Osteoblast (primary cell): Measurements from ENCODE around the gene BICD1. TPM values are rescaled to one million over a fixed set of nuclear protein-coding genes. Genes with fewer than 3 reads are reported as not detected.

Experiments
- DNase-seq: peaks from one replicate; pipeline ENCODE4 v3.0.0; 2011; ENCODE audit warnings: low spot score, mixed read lengths; ENCODE audit not compliant: insufficient read length; ENCODE audit errors: missing footprints
- H2AFZ ChIP-seq: 2 replicates; pipeline ENCODE4 v1.6.0; 2011; ENCODE audit warnings: mild to moderate bottlenecking, low read length
- H3K27ac ChIP-seq: 2 replicates; pipeline ENCODE4 v1.5.1; 2011; ENCODE audit warnings: mild to moderate bottlenecking, low read depth, low read length, moderate library complexity
- H3K27me3 ChIP-seq: 2 replicates; pipeline ENCODE4 v1.6.0; 2012; ENCODE audit warnings: mild to moderate bottlenecking, control low read depth, inconsistent platforms, low read length, moderate library complexity; ENCODE audit not compliant: insufficient read depth
- H3K36me3 ChIP-seq: 2 replicates; pipeline ENCODE4 v1.5.1; 2011; ENCODE audit warnings: mild to moderate bottlenecking, low read length, control low read depth, moderate library complexity; ENCODE audit not compliant: insufficient read depth
- H3K4me1 ChIP-seq: 2 replicates; pipeline ENCODE4 v1.5.1; 2011; ENCODE audit warnings: mild to moderate bottlenecking, low read length, control low read depth, moderate library complexity; ENCODE audit not compliant: insufficient read depth
- H3K4me2 ChIP-seq: 2 replicates; pipeline ENCODE4 v1.6.0; 2011; ENCODE audit warnings: mild to moderate bottlenecking, low read length; ENCODE audit not compliant: insufficient read depth
- H3K4me3 ChIP-seq: fragments of 200-600 bp; sonication (generic); 3 replicates; pipeline ENCODE4 v1.5.1; 2012; ENCODE audit warnings: mild to moderate bottlenecking, low read length, inconsistent platforms; ENCODE audit not compliant: insufficient read depth
- H3K79me2 ChIP-seq: 2 replicates; pipeline ENCODE4 v1.6.0; 2012; ENCODE audit warnings: mild to moderate bottlenecking, low read length, control low read depth, inconsistent platforms; ENCODE audit not compliant: insufficient read depth
- H3K9me3 ChIP-seq: 2 replicates; pipeline ENCODE4 v1.5.1; 2011; ENCODE audit warnings: low read depth, low read length, control low read depth
- H4K20me1 ChIP-seq: 2 replicates; pipeline ENCODE4 v1.6.0; 2012; ENCODE audit warnings: mild to moderate bottlenecking, low read length, control low read depth; ENCODE audit not compliant: insufficient read depth
- CTCF ChIP-seq: IDR thresholded peaks from 2 replicates; pipeline ENCODE4 v1.5.1; 2011; ENCODE audit warnings: mild to moderate bottlenecking, low read depth, low read length, moderate library complexity; ENCODE audit errors: extremely low read depth
- total RNA-seq: library from RNA; depleted of rRNA; stranded (reverse); fragments of >200 nt; gene quantifications from 2 replicates; pipeline ENCODE4 v1.2.3, GENCODE V29; 2012

The BICD1 gene
- total RNA-seq, 1 donor: 21.0 TPM

- no peaks in the 10 kb centered on the region for H3K27me3 ChIP-seq
- H2AFZ ChIP-seq: no peak overlapping the region
- H3K9me3 ChIP-seq: no peaks in the 10 kb centered on the region
- H3K36me3 ChIP-seq: no peaks in the 10 kb centered on the region
- H3K4me2 ChIP-seq: no peak overlapping the region
- no peak overlapping the region for H3K27ac ChIP-seq
- TF ChIP-seq CTCF: no peak
- no peaks in the 10 kb centered on the region for H3K79me2 ChIP-seq
- DNase-seq: no peak
- H4K20me1 ChIP-seq: no peaks in the 10 kb centered on the region
- no peaks in the 10 kb centered on the region for H3K4me1 ChIP-seq
- no peak overlapping the region for H3K4me3 ChIP-seq
Observed at GRCh38 chr12:32072102-32072501, 34.5 kb upstream of the BICD1 start.

- DNase-seq: no peak
- Histone ChIP-seq H3K36me3 (no peaks in the 10 kb centered on the region), H3K79me2 (no peaks in the 10 kb centered on the region), H3K4me3 (no peak overlapping the region), H3K4me2 (no peak overlapping the region), H3K27me3 (no peaks in the 10 kb centered on the region), H4K20me1 (no peaks in the 10 kb centered on the region), H3K9me3 (no peaks in the 10 kb centered on the region), H3K4me1 (no peaks in the 10 kb centered on the region), H2AFZ (no peak overlapping the region), H3K27ac (no peak overlapping the region)
- no peak for TF ChIP-seq CTCF
Observed at GRCh38 chr12:32074432-32074831, 32.2 kb upstream of the BICD1 start.

- H3K27me3 ChIP-seq: no peaks in the 10 kb centered on the region
- H3K4me3 ChIP-seq: no peak overlapping the region
- no peak overlapping the region for H2AFZ ChIP-seq
- no peaks in the 10 kb centered on the region for H4K20me1 ChIP-seq
- no peak overlapping the region for H3K27ac ChIP-seq
- TF ChIP-seq CTCF: no peak
- DNase-seq: no peak
- no peaks in the 10 kb centered on the region for H3K36me3 ChIP-seq
- no peak overlapping the region for H3K4me2 ChIP-seq
- no peaks in the 10 kb centered on the region for H3K9me3 ChIP-seq
- H3K4me1 ChIP-seq: no peaks in the 10 kb centered on the region
- H3K79me2 ChIP-seq: no peaks in the 10 kb centered on the region
Observed at GRCh38 chr12:32076941-32077340, 29.7 kb upstream of the BICD1 start.

DNA sequence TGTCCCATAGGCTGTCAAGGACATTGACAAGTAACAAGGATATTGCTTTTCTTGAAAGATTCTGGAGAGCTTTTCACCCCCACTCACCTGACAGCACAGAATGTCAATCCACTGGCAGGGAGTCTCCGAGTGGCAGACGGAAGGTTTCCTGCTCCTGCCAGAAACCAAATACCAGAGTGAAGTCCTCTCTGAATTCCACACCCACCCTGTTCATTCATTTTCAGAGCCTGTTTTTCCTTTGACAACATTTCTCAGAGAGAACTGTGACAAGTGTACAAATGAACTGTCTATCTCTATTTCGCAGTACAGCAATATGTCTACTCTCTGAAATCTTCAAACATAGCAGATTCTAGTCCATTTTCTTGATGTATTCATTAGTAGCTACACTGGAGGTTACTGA, 26.2 kb upstream of the BICD1 start:
- DNase-seq: no peak
- H3K4me3 ChIP-seq: no peak overlapping the region
- H2AFZ ChIP-seq: no peak overlapping the region
- H3K36me3 ChIP-seq: no peaks in the 10 kb centered on the region
- no peaks in the 10 kb centered on the region for H4K20me1 ChIP-seq
- H3K27me3 ChIP-seq: no peaks in the 10 kb centered on the region
- H3K4me2 ChIP-seq: no peak overlapping the region
- H3K4me1 ChIP-seq: peaks cover 8% of the 10 kb centered on the region
- H3K9me3 ChIP-seq: no peaks in the 10 kb centered on the region
- H3K79me2 ChIP-seq: no peaks in the 10 kb centered on the region
- H3K27ac ChIP-seq: no peak overlapping the region
- no peak for TF ChIP-seq CTCF
